KOPT-K1 (cell line): ENCODE results near the gene PLCH1.

Experiments
- H3K27ac ChIP-seq: fragments of 200-600 bp; sonication (generic); 2 replicates; pipeline ENCODE4 v1.5.1; 2016; ENCODE audit warnings: antibody characterized with exemption, mild to moderate bottlenecking, low read depth, low read length; ENCODE audit not compliant: poor library complexity, severe bottlenecking
- H3K36me3 ChIP-seq: fragments of 200-600 bp; sonication (generic); 2 replicates; pipeline ENCODE4 v1.5.1; 2017; ENCODE audit warnings: antibody characterized with exemption, mild to moderate bottlenecking, low read length, moderate library complexity; ENCODE audit not compliant: insufficient read depth
- H3K9me3 ChIP-seq: fragments of 200-600 bp; sonication (generic); 2 replicates; pipeline ENCODE4 v1.5.1; 2017; ENCODE audit warnings: antibody characterized with exemption, low read length, mild to moderate bottlenecking; ENCODE audit not compliant: insufficient read depth, poor library complexity, severe bottlenecking

PLCH1 gene

DNA sequence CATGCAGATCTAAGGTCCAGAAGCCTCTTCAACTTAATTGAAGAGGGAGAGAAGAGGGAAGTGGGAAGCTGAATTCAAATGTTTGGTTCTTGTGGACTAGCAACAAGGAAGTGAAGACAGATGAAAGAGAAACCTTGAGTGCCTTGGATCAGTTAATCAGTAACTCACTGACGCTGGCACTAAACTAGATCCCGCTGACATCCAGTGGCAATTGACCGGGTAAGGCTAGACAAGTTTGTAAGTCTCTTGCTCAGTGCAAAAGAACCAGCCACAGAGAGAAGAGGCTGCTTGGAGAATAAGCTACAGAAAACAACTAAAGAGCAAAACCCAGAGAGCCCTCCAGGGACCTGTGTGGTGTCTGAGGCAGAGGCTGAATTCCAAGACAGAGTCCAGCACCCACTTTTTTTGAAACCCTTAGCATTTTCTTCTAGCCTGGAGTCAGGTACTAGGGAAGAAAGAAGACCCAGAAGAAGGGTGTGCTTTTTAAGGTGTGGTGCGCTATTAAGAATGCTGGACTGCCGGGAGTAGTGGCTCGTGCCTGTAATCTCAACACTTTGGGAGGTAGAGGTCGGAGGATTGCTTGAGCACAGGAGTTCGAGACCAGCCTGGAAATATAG is 6.9 kb downstream of the PLCH1 start:
- no peaks in the 10 kb centered on the region for H3K36me3 ChIP-seq
- no peak overlapping the region for H3K27ac ChIP-seq
- no peaks in the 10 kb centered on the region for H3K9me3 ChIP-seq

DNA sequence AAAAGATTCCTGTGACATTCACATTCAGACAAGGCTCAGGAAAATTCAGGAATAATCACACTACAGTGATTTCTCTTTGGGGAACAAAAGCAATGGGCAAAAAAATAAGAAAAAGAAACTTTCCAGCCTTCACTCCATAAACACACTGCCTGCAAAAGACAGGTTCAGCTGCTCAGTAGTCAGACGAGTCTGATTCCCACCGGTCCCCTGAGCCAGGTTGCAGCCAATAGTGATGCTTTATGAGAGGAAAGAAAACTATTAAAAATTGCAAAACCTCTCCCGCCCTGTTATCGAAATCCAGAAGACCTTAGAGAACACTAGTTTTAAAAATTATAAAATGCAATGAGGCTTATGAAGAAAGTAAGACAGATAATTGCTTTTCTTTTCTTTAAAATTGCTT is 8.5 kb downstream of the PLCH1 start:
- Histone ChIP-seq H3K36me3 (no peaks in the 10 kb centered on the region), H3K9me3 (no peaks in the 10 kb centered on the region), H3K27ac (no peak overlapping the region)

DNA sequence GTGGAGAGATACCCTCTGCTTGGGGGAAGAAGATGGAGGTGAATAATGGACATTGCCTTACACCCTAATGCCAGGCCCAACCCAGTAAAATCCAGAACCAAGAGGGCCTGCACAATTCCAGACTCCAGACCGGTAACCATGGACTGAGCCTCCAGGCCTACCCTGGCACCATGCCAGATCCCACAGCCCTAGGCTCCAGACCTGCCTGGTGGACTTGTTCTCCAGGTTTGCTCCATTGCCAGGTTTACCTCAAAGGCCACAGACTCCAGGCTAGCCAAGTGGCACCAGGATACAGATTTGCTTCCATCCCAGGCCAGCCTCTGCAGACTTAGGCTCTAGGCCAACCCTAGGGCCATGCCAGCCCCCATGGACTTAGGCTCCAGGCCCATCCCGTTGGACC is 14.0 kb downstream of the PLCH1 start:
- H3K9me3 ChIP-seq, result no peaks in the 10 kb centered on the region
- no peaks in the 10 kb centered on the region for H3K36me3 ChIP-seq
- no peak overlapping the region for H3K27ac ChIP-seq

DNA sequence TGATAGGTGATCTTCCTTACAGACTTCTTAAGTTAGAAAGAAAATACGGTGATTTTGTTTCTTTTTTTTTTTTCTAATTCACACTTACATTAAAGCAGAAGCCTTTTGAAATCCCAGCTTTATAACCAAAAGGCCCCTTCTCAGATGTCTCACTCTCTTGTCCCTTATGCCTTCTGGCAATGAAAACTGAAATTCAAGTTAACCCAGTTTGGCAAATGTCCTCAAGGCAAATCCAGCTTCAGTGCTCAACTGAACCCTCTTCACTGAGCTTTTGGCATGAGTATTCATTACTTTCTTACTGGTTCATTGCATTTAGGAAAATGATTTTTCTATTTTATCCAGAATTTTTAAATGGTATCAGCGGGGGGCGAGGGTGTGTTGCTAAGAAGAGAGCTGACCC is 17.0 kb downstream of the PLCH1 start:
- Histone ChIP-seq H3K36me3 (no peaks in the 10 kb centered on the region), H3K9me3 (no peaks in the 10 kb centered on the region), H3K27ac (no peak overlapping the region)

DNA sequence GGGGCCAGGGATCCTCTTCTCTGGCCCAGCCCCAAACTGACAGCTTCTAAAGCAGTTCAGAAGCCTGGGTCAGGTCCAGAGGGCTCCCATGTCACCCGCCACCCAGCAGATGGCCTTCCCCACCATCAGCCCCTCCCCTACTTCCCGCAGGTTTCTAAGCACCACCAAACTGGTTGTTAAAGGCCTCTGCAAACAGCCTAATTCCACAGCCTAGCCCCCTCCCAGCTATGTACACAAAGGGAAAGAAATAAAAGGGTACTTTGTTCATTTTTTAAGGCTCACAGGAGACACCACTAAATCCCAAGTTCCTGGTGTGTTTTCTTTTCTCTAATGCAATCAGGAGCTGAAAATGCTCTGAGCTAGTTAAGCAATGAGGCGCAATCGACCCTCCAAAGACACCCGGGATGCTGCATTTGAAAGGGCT is 30.6 kb downstream of the PLCH1 start:
- Histone ChIP-seq H3K36me3 (no peaks in the 10 kb centered on the region), H3K9me3 (peaks cover 4% of the 10 kb centered on the region), H3K27ac (no peak overlapping the region)

DNA sequence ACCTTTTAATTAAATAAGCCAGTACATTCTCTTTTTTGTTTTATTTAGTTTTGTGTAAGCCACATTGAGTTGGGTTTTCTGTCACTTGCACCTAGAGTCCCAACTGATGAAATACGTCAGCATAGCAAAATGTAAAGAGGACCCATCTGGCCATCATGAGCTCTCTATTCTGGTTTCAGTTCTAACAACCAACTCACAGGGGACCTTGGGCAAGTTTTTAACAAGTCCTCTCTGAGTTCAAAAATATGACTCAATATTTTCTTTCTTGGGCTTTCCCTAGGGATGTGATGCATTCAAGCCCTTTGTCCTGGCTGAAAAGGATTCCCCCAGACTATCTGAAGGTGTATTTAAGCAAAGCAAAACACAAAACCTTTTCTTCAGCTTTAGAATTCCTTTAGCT is 32.9 kb downstream of the PLCH1 start:
- Histone ChIP-seq H3K36me3 (no peaks in the 10 kb centered on the region), H3K27ac (no peak overlapping the region), H3K9me3 (no peaks in the 10 kb centered on the region)

DNA sequence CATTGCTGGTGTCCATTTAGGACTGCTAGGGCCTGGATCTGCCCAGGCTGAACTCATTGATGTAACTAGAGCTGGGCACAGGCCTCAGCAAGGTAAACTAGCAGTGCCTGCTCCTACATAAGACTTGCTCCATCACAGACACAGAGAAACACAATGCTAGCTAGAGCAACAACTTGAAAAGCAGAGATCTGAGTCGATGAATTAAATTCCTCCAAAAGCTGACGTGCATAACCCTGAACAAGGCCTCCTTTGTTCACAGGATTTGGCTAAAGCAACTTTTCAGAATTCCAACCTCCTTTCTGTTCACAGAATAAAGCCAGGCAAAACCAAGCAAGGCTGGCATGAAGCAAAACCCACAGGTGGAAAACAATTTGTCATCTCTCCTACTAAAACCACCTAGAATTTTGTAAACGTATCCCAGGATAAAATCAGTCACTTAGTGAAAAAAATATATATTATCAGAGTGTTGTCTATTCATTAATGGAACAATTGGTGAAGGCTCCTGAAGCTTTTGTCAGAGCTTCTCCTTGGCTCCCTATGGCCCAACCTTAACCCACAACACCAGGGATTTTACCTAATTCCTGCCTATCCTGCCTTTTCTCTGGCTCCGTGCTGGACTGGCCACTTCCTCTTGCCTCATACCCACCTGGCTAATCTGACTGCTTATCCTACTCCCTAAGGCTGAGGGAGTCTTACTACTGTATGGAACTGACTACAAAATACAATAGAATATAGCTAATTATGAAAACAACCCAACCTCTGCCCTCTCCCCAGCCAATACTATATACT is 39.9 kb downstream of the PLCH1 start:
- H3K9me3 ChIP-seq, result no peaks in the 10 kb centered on the region
- H3K36me3 ChIP-seq, result no peaks in the 10 kb centered on the region
- H3K27ac ChIP-seq, result no peak overlapping the region

DNA sequence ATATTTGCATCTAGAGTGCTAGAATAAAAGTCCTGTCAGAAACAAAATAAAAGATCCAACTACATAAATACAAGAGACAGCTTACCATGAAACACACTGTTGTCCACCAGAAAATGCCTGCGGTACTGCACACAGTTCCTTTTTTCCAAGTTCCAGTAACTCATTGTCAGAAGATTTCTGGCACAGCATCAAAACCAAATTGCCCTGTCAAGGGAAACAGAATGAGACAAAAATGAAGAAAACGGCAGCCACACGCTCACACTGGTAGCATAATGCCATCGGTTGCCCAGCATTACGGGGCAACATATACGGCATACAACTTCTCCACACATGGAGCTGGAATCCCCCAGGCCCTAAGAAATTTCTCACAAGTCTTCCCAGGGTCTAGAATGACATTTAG is 40.8 kb downstream of the PLCH1 start:
- no peak overlapping the region for H3K27ac ChIP-seq
- no peaks in the 10 kb centered on the region for H3K9me3 ChIP-seq
- no peaks in the 10 kb centered on the region for H3K36me3 ChIP-seq

DNA sequence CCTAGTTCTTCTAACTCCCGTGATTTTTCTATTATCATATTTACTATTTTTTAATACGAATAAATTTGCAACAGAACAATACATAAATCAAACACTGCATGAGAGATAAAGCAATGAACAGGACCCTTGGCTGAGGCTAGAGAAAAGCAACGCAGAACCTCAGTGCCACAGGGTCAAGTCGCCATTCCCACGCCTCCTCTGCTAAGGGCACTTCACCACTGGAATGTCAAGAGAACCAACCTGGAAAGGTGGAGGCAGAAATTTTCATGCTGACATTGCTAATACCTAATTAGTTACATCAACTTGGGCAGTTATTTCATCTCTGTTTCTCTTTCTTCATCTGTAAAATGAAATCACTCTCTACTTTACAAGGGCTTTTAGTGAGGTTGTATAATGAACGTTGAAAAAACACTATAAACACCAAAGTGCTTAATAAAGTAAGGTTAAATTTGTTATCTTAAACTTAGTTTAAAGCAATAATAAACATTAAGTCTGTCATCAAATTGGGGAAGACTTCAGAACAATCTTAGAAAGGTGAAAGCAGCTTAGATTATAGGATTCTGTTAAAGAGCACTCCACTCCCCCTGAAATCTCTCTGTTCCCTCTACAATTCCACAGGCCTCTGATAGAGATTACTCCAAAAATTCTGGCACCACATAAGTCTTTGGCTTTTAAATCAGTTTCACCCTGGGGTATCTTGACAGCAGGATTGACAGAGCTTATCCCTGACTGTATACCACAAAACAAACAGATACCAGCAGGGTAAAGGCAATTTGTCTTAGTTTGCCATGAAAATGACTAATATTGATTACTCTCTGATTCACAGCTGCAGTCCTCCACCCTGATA is 41.9 kb downstream of the PLCH1 start:
- no peaks in the 10 kb centered on the region for H3K36me3 ChIP-seq
- no peak overlapping the region for H3K27ac ChIP-seq
- no peaks in the 10 kb centered on the region for H3K9me3 ChIP-seq

DNA sequence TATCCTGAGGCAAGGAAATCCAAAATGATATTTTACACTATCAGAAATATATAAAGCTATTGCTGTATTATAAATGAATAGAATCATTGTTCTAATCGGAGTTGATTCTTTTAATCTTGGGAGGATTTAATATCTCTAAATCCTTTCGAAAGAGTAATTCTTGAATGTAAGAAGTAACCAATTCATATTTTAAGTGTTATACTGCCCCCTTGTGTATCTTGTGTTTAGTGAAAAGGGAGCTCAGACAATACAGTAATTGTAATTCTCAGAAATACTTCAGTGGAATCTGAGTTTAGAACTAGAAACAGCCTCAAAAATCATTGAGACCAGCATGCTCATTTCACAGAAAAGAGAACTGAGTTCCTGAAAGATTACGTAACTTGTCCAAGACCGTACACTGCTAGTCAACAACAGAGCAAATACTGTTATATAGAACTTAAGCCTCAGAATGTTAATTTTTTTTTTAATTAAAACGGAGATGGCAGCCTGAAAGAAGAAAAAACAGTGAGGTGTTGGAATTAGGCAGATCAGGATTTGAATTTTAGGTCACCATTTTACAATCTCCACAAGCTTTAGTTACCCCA is 42.9 kb downstream of the PLCH1 start:
- no peaks in the 10 kb centered on the region for H3K36me3 ChIP-seq
- H3K9me3 ChIP-seq, result no peaks in the 10 kb centered on the region
- H3K27ac ChIP-seq, result no peak overlapping the region

DNA sequence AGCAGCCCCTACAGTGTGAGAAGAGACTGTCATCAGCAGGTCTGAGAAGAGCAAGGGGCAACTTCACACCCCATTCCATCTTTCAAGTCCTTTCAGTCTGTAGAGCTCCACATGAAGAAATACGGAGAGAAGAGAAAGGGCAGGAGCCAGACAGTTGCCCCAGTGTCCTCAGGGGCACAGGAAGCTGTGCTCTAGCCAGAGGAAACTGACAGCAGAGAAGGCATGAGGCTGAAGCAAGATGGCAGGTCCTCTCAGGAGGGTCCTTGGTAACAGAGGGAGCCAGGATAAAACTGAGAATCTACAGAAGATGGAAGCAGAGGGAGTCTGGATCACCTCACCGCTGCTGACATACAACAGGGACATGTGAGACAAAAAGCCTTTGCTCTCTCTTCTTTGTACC is 47.3 kb downstream of the PLCH1 start:
- Histone ChIP-seq H3K36me3 (no peaks in the 10 kb centered on the region), H3K27ac (no peak overlapping the region), H3K9me3 (no peaks in the 10 kb centered on the region)

DNA sequence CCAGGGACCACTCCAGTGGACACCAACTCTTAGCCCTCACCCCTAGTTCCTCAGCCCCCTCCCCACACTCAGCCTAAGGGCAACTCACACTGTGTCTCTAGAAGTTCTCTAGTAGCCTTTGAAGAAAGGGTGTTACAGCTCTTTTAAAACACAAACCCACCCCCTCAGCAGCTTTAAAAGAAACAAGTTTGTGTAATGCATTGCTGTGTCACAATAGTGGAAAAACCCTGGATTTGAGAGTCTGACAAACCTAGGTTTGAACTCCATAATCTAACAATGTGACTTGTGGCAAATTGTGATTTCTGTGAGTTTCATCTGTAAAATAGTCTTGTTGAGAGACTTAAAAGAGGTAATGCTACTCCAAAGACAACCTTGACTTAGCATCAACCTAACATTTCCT is 54.0 kb downstream of the PLCH1 start:
- no peaks in the 10 kb centered on the region for H3K36me3 ChIP-seq
- no peaks in the 10 kb centered on the region for H3K9me3 ChIP-seq
- H3K27ac ChIP-seq, result no peak overlapping the region

DNA sequence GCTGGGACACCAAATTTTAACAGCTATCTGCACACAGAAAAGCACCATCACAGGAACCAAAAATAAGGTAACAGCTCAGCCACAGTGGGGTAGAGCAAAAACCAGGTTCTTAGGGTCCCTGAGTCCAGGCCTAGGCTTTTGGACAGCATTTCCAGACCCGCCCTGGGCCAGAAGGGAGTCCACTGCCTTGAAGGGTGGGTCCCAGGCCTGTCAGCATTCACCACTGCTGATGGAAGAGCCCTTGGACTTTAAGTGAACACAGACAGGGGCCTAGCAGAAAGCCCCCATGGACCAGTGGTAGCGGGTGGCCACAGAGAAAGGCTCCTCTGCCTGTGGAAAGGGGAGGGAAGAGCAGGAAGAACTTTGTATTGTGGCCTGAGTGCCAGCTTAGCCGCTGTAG is 56.4 kb downstream of the PLCH1 start:
- no peaks in the 10 kb centered on the region for H3K9me3 ChIP-seq
- no peaks in the 10 kb centered on the region for H3K36me3 ChIP-seq

DNA sequence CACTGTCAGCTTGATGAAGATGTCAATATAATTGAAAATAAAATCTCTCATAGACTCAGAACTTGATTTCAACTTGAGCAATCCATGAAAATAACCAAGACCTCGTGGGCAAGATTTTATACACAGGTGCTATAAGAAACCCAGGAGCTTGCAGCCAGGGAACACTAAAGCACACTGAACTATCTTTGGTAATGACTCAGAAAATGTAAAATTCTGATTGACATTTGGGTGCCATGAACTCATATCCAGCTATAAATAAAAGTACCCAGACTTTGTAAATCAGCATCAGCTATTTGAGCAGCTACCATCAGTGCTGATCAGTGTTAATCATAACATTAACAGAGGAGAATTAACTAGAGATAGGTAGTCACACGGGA is 61.5 kb downstream of the PLCH1 start:
- no peak overlapping the region for H3K27ac ChIP-seq
- H3K9me3 ChIP-seq, result no peaks in the 10 kb centered on the region
- no peaks in the 10 kb centered on the region for H3K36me3 ChIP-seq

More for the DNA sequence above, 56.4 kb downstream of the PLCH1 start:
- no peak overlapping the region for H3K27ac ChIP-seq
